Mammary epithelial cell (primary cell): ENCODE results near the gene KCNMA1.
"Not testable (repeated sequence)": the region's sequence is repeated elsewhere in the genome, so short reads cannot be mapped to it uniquely, and the experiment has no call there.

Source experiments
- CTCF ChIP-seq, 2 donors: IDR thresholded peaks in 1 of 2; conservative IDR thresholded peaks in 1 of 2; 2 replicates each; pipeline ENCODE4 v1.5.1; 2011 to 2012; ENCODE audit warnings: inconsistent platforms in 2 of 2, low read length in 2 of 2, mild to moderate bottlenecking in 2 of 2, control low read depth in 1 of 2, low read depth in 1 of 2; ENCODE audit not compliant: insufficient read depth in 1 of 2; ENCODE audit errors: extremely low read depth in 1 of 2
- EZH2 ChIP-seq: IDR thresholded peaks from 2 replicates; pipeline ENCODE4 v1.6.1; 2012; ENCODE audit warnings: low read length, inconsistent platforms, borderline replicate concordance

GRCh38 chr10:77339872-77340271 lies 297.7 kb downstream of the KCNMA1 start:
- not testable (repeated sequence) for TF ChIP-seq CTCF (conservative IDR thresholded peaks at IDR 0.05 in 1 of 2, IDR thresholded peaks at IDR 0.05 in 1 of 2; ENCODE audit: extremely low read depth in 1 of 2, insufficient read depth in 1 of 2, low read depth in 1 of 2, low read length in 2 of 2); EZH2
